Embryonic facial prominence (tissue), 1 donor: ENCODE measurements around the gene ACOT6.
"Not testable (repeated sequence)": the region's sequence is repeated elsewhere in the genome, so short reads cannot be mapped to it uniquely, and the experiment has no call there.

Source experiments
- DNase-seq: peaks from one replicate; pipeline ENCODE4 v3.0.0-alpha.2; 2016; ENCODE audit errors: extremely low spot score

Gene ACOT6

GRCh38 chr14:73645248-73645610, 32.9 kb downstream of the ACOT6 start:
- no peak for DNase-seq

GRCh38 chr14:73651005-73651404, 38.7 kb downstream of the ACOT6 start:
- DNase-seq, result no peak

GRCh38 chr14:73655851-73656250, 43.5 kb downstream of the ACOT6 start:
- no peak for DNase-seq

GRCh38 chr14:73659202-73659601, 46.9 kb downstream of the ACOT6 start:
- not testable (repeated sequence) for DNase-seq

GRCh38 chr14:73660511-73660910, 48.2 kb downstream of the ACOT6 start:
- DNase-seq, result no peak

- DNase-seq, result no peak
These were observed 49.6 kb downstream of the ACOT6 start for GRCh38 chr14:73661872-73662271.

- no peak for DNase-seq
These were observed 50.2 kb downstream of the ACOT6 start for GRCh38 chr14:73662487-73662943.

GRCh38 chr14:73663548-73664212, 51.4 kb downstream of the ACOT6 start:
- DNase-seq, result no peak

GRCh38 chr14:73665130-73665529, 52.8 kb downstream of the ACOT6 start:
- DNase-seq, result no peak

GRCh38 chr14:73666583-73666982, 54.3 kb downstream of the ACOT6 start:
- no peak for DNase-seq

- DNase-seq, result no peak
These were observed 55.5 kb downstream of the ACOT6 start for GRCh38 chr14:73667854-73668253.
